Activated T-cell treated with anti-CD3 and anti-CD28 coated beads, Interleukin-2, amount 50 U/mL, for 4 hours (primary cell): ENCODE results near the gene B4GALT6. TPM values are rescaled to one million over a fixed set of nuclear protein-coding genes. Genes with fewer than 3 reads are reported as not detected.

Experiments
- ATAC-seq, 2 donors: fragments of 200-7000 bp; cut with Tn5 transposase; one replicate each; pipeline ENCODE4 v1.10.0; 2021
- DNase-seq: peaks from one replicate; pipeline ENCODE4 v3.0.0-alpha.2; 2020
- H3K27me3 Mint-ChIP-seq: one replicate; pipeline ENCODE4 v1.8.0; 2021; ENCODE audit warnings: low read depth, mixed read lengths
- H3K36me3 Mint-ChIP-seq: one replicate; pipeline ENCODE4 v1.8.0; 2022; ENCODE audit warnings: mixed read lengths; ENCODE audit not compliant: insufficient read depth
- H3K4me1 Mint-ChIP-seq: one replicate; pipeline ENCODE4 v1.8.0; 2021; ENCODE audit warnings: low read depth, mixed read lengths
- H3K4me3 Mint-ChIP-seq: one replicate; pipeline ENCODE4 v1.8.0; 2021; ENCODE audit warnings: mild to moderate bottlenecking, moderate library complexity, mixed read lengths
- H3K9me3 Mint-ChIP-seq: one replicate; pipeline ENCODE4 v1.8.0; 2021; ENCODE audit warnings: mixed read lengths
- total RNA-seq, 3 donors: library from RNA; stranded (reverse); gene quantifications; one replicate each; pipeline ENCODE4 v1.2.1, GENCODE V29; 2021

B4GALT6 gene
- total RNA-seq, 3 donors from 2014 or later = 0.84 to 2.4 (median 1.3) TPM

- no peak for ATAC-seq
- Mint-ChIP-seq H3K4me1 (no peaks in the 10 kb centered on the region), H3K4me3 (no peak overlapping the region), H3K36me3 (no peaks in the 10 kb centered on the region), H3K27me3 (peaks cover 4% of the 10 kb centered on the region), H3K9me3 (no peaks in the 10 kb centered on the region)
- no peak for DNase-seq
Measured at GRCh38 chr18:31707815-31708214, 23.4 kb upstream of the B4GALT6 start.

- Mint-ChIP-seq H3K4me3 (no peak overlapping the region), H3K27me3 (peaks cover 5% of the 10 kb centered on the region), H3K4me1 (peaks cover 3% of the 10 kb centered on the region), H3K36me3 (no peaks in the 10 kb centered on the region), H3K9me3 (peaks cover 7% of the 10 kb centered on the region)
- DNase-seq (no peak), ATAC-seq (no peak)
Measured at GRCh38 chr18:31702449-31702848, 18.1 kb upstream of the B4GALT6 start.

DNA sequence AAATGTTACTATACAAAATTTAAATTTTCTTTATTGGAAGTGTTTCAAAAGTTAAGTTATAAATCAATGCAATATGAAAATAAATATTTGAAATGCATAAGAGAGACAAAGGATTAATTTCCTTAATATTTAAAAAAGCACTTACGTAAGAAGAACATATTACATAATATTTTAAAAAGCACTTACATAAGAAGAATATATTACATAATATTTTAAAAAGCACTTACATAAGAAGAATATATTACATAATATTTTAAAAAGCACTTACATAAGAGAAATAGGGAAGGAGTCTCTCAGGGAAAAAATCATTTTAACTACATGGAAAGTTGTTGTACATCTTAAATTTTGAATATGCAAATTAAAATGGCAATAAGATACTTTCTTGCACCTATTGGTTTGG is 17.4 kb upstream of the B4GALT6 start:
- H3K4me3 Mint-ChIP-seq = no peak overlapping the region
- no peak for ATAC-seq
- H3K27me3 Mint-ChIP-seq = peaks cover 5% of the 10 kb centered on the region
- H3K36me3 Mint-ChIP-seq = no peaks in the 10 kb centered on the region
- peaks cover 3% of the 10 kb centered on the region for H3K4me1 Mint-ChIP-seq
- DNase-seq = no peak
- peaks cover 8% of the 10 kb centered on the region for H3K9me3 Mint-ChIP-seq

DNA sequence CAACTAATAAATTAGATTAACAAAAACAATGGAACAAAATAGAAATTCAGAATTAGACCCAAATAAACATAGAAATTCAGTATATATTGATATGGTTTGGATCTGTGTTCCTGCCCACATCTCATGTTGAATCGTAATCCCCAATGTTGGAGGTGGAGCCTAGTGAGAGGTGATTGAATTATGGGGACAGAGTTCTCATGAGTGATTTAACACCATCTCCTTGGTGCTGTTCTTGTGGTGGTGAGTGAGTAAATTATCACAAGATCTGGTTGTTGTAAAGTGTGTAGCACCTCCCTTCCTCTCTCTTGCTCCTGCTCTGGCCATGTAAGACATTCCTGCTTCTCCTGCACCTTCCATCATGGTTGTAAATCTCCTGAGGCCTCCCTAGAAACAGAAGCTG is 16.6 kb upstream of the B4GALT6 start:
- Mint-ChIP-seq H3K4me1 (peaks cover 3% of the 10 kb centered on the region), H3K27me3 (peaks cover 5% of the 10 kb centered on the region), H3K36me3 (no peaks in the 10 kb centered on the region), H3K9me3 (peaks cover 8% of the 10 kb centered on the region), H3K4me3 (no peak overlapping the region)
- ATAC-seq = no peak
- no peak for DNase-seq

GRCh38 chr18:31697351-31698298 is 13.2 kb upstream of the B4GALT6 start:
- DNase-seq = no peak
- ATAC-seq = no peak
- no peaks in the 10 kb centered on the region for H3K36me3 Mint-ChIP-seq

DNA sequence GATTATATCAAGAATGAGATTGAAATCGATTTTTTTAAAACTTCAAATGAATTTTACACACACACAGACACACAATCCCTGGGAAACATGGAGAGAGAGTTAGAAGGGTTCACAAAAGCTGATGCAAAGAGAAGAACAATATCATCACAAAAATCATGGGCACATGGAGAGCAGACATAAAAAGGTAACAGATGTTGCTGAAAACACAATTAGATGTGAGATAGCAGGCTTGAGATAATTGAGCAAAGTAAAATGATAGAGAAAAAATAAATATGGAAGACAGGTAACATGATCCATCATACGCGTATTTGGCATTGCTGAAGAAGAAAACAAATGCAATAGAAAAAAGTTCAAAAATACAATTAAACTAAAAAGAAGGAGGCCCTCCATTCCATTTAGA is 11.6 kb upstream of the B4GALT6 start:
- ATAC-seq (no peak), DNase-seq (no peak)
- Mint-ChIP-seq H3K4me3 (no peak overlapping the region), H3K9me3 (peaks cover 8% of the 10 kb centered on the region), H3K4me1 (no peaks in the 10 kb centered on the region), H3K27me3 (peaks cover 6% of the 10 kb centered on the region), H3K36me3 (no peaks in the 10 kb centered on the region)

More at GRCh38 chr18:31697351-31698298, 13.2 kb upstream of the B4GALT6 start:
- Mint-ChIP-seq H3K27me3 (peaks cover 5% of the 10 kb centered on the region), H3K4me1 (peaks cover 2% of the 10 kb centered on the region), H3K9me3 (peaks cover 8% of the 10 kb centered on the region), H3K4me3 (no peak overlapping the region)

DNA sequence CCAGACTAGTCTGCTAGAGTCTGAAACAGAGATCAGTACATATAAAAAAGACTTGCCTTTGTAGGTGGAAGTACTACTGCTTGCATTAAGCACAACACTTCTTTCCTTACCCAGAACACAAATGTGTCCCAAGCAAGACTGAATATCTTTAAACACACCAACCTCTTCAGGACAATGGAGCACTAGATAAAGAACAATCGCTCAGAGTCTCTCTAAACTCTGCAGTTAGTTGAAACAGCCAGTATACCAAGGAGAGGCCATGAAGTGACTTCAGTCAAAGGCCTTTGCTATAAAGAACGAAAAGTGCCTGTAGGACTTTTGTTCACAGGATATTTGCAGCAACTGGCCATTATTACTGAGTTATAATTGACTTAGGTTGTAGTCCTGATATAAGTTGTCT is 9.9 kb upstream of the B4GALT6 start:
- peaks cover 8% of the 10 kb centered on the region for H3K9me3 Mint-ChIP-seq
- no peaks in the 10 kb centered on the region for H3K36me3 Mint-ChIP-seq
- no peak for ATAC-seq
- no peak for DNase-seq
- no peak overlapping the region for H3K4me3 Mint-ChIP-seq
- no peaks in the 10 kb centered on the region for H3K4me1 Mint-ChIP-seq
- H3K27me3 Mint-ChIP-seq = peaks cover 9% of the 10 kb centered on the region

DNA sequence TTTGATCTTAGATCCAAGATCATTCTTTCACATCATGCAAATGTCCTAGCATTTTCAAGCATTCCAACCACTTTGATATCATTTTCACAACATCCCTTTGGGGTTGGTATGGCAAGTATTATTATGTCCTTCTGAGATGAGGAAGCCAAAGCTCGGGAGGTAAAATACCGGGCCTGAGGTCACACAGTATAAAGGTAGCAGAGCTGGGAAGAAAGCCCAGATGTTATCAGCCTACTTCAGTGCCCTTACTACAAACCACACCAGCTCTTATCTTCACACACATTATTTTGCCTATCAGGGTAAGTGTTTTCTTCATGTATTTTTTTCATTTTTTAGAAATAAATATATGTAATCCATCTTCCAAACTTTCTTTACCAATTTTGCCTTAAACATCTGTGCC is 4.2 kb upstream of the B4GALT6 start:
- Mint-ChIP-seq H3K4me1 (peaks cover 8% of the 10 kb centered on the region), H3K9me3 (no peaks in the 10 kb centered on the region), H3K27me3 (peaks cover 35% of the 10 kb centered on the region), H3K36me3 (no peaks in the 10 kb centered on the region), H3K4me3 (no peak overlapping the region)
- DNase-seq (no peak), ATAC-seq (no peak)

GRCh38 chr18:31686986-31687928 is 2.9 kb upstream of the B4GALT6 start:
- Mint-ChIP-seq H3K4me3 (no peak overlapping the region), H3K4me1 (peaks cover 8% of the 10 kb centered on the region), H3K27me3 (peaks cover 42% of the 10 kb centered on the region), H3K36me3 (no peaks in the 10 kb centered on the region), H3K9me3 (no peaks in the 10 kb centered on the region)
- DNase-seq (no peak), ATAC-seq (no peak)

- H3K27me3 Mint-ChIP-seq = peaks cover 41% of the 10 kb centered on the region
Measured at GRCh38 chr18:31686572-31686971, 2.2 kb upstream of the B4GALT6 start.

DNA sequence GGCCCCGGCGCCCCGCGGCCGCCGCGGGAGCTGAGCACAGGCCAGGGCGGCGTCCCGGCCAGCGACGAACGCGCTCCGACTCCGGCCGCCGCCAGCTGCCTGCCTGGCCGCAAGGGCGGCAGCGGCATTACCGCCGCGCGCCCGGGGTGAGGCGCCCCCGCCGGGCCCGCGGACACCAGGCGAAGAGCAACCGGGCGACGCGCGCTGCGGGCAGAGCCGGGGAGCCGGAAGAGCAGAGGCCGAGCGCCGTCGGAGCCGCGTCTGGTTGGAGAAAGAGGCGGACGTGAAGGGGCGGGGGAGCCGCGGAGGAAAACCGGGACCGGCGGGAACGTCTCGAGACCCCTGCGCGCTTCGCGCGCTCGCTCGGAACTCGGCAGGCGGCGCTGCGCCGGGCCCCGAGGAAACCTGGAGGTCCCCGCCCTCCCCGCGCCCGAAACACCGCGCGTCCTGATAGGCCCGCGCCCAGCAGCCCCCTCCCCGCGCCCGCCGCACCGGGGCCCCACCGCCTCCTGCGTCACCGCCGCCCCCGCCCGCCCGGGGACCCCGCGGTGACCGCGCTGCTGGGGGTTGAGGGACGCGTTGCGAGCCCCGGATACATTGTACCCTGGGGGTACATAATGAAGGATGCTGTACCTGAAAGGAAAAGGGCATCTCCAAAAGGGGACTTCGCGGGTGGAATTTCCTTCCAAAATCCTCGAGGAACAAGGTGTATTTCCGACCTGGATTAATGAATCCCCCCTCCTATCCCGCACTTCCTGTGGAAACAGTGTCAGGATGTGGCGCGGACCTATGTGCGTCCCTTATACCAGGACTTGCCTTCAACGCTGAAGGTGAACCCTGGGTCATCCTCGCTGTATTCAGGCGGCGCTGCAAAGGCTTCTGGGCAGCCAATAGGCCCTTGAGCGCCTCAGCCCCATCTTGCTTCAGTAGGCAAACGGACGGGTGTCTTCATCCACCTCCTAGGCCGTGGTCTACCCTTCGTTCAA is 1.0 kb upstream of the B4GALT6 start:
- Mint-ChIP-seq H3K4me1 (peaks cover 8% of the 10 kb centered on the region), H3K27me3 (peaks cover 45% of the 10 kb centered on the region), H3K36me3 (no peaks in the 10 kb centered on the region), H3K9me3 (no peaks in the 10 kb centered on the region), H3K4me3 (peak overlapping the region; percentile 76)
- ATAC-seq (peak; percentile 79 to 80), DNase-seq (peak; percentile 14)

More at GRCh38 chr18:31686572-31686971, 2.2 kb upstream of the B4GALT6 start:
- Mint-ChIP-seq H3K36me3 (no peaks in the 10 kb centered on the region), H3K4me3 (peak overlapping the region; percentile 76), H3K9me3 (no peaks in the 10 kb centered on the region), H3K4me1 (peaks cover 8% of the 10 kb centered on the region)
- ATAC-seq (no peak), DNase-seq (no peak)

DNA sequence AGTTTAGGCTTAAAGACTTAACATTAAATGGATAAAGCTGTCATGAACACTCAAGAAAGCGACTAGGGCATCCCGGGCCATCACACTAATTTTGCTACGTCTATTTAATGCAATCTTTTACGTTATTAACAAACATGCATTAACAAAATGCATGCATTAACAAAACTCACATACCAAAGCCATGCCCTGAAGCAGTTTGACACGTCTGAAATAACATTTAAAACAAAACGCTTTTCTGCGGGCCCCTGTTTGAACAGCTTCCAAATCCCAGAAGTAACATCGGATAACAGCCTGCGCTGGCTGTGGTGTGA is 458 bp downstream of the B4GALT6 start:
- peaks cover 42% of the 10 kb centered on the region for H3K27me3 Mint-ChIP-seq
- H3K9me3 Mint-ChIP-seq = no peaks in the 10 kb centered on the region
- DNase-seq (no peak), ATAC-seq (no peak)
- H3K36me3 Mint-ChIP-seq = no peaks in the 10 kb centered on the region
- peak overlapping the region; percentile 78 for H3K4me3 Mint-ChIP-seq
- H3K4me1 Mint-ChIP-seq = peaks cover 8% of the 10 kb centered on the region

GRCh38 chr18:31683106-31683505 is 1.3 kb downstream of the B4GALT6 start:
- H3K27me3 Mint-ChIP-seq = peaks cover 41% of the 10 kb centered on the region
- no peaks in the 10 kb centered on the region for H3K36me3 Mint-ChIP-seq
- H3K9me3 Mint-ChIP-seq = no peaks in the 10 kb centered on the region
- no peak for ATAC-seq
- peaks cover 8% of the 10 kb centered on the region for H3K4me1 Mint-ChIP-seq
- DNase-seq = no peak
- peak overlapping the region; percentile 7 for H3K4me3 Mint-ChIP-seq
